OCI-LY1 (cell line): ENCODE data around the gene TLCD1.

ENCODE experiments used
- H2AFZ ChIP-seq: fragments of 200-600 bp; sonication (generic), shearing (Covaris generic); 2 replicates; pipeline ENCODE4 v1.6.0; 2014; ENCODE audit warnings: antibody characterized with exemption, mild to moderate bottlenecking, low read length
- H3F3A ChIP-seq: fragments of 200-600 bp; sonication (generic), shearing (Covaris generic); 2 replicates; pipeline ENCODE4 v1.6.0; 2014; ENCODE audit warnings: mild to moderate bottlenecking, antibody characterized with exemption, low read length, moderate library complexity; ENCODE audit not compliant: insufficient read depth
- H3K27ac ChIP-seq: fragments of 200-600 bp; sonication (generic); 2 replicates; pipeline ENCODE4 v1.5.1; 2014; ENCODE audit warnings: low read length, mixed run types, mild to moderate bottlenecking, low read depth; ENCODE audit not compliant: poor library complexity, severe bottlenecking
- H3K27me3 ChIP-seq: fragments of 200-600 bp; sonication (generic); 2 replicates; pipeline ENCODE4 v1.6.0; 2014; ENCODE audit warnings: antibody characterized with exemption, mild to moderate bottlenecking, low read length, moderate library complexity; ENCODE audit not compliant: insufficient read depth
- H3K36me3 ChIP-seq: fragments of 200-600 bp; sonication (generic); 2 replicates; pipeline ENCODE4 v1.6.1; 2014; ENCODE audit warnings: mild to moderate bottlenecking, antibody characterized with exemption, low read length, moderate library complexity, mixed read lengths; ENCODE audit not compliant: insufficient read depth
- H3K4me1 ChIP-seq: fragments of 200-600 bp; sonication (generic); 2 replicates; pipeline ENCODE4 v1.5.1; 2014; ENCODE audit warnings: mild to moderate bottlenecking, low read length, moderate library complexity; ENCODE audit not compliant: insufficient read depth, severe bottlenecking
- H3K4me2 ChIP-seq: fragments of 200-600 bp; sonication (generic), shearing (Covaris generic); 2 replicates; pipeline ENCODE4 v1.6.1; 2014; ENCODE audit warnings: low read length
- H3K4me3 ChIP-seq: fragments of 200-600 bp; sonication (generic); 2 replicates; pipeline ENCODE4 v1.5.1; 2014; ENCODE audit warnings: low read length, low read depth, mild to moderate bottlenecking, mixed read lengths; ENCODE audit not compliant: poor library complexity, severe bottlenecking
- H3K79me2 ChIP-seq: fragments of 200-600 bp; shearing (Covaris generic); 2 replicates; pipeline ENCODE4 v1.6.1; 2016; ENCODE audit warnings: mixed run types, low read length, mixed read lengths; ENCODE audit not compliant: insufficient read depth
- H3K9ac ChIP-seq: fragments of 200-600 bp; sonication (generic), shearing (Covaris generic); 2 replicates; pipeline ENCODE4 v1.6.1; 2014; ENCODE audit warnings: mild to moderate bottlenecking, low read length, mixed read lengths
- H3K9me2 ChIP-seq: fragments of 200-600 bp; sonication (generic), shearing (Covaris generic); 2 replicates; pipeline ENCODE4 v1.6.1; 2014; ENCODE audit warnings: low read depth, mild to moderate bottlenecking, low read length, mixed read lengths
- H3K9me3 ChIP-seq: fragments of 200-600 bp; shearing (Covaris generic); 2 replicates; pipeline ENCODE4 v1.6.1; 2014; ENCODE audit warnings: low read length, mixed read lengths
- H4K20me1 ChIP-seq: fragments of 200-600 bp; sonication (generic), shearing (Covaris generic); 2 replicates; pipeline ENCODE4 v1.6.0; 2016; ENCODE audit warnings: mild to moderate bottlenecking, low read length; ENCODE audit not compliant: insufficient read depth
- EZH2 ChIP-seq: fragments of 200-600 bp; sonication (generic), shearing (Covaris generic); IDR thresholded peaks from 2 replicates; pipeline ENCODE4 v1.8.0; 2017; ENCODE audit warnings: borderline replicate concordance, mixed run types, mild to moderate bottlenecking, antibody characterized with exemption, low read length, moderate library complexity, mixed read lengths
- TF ChIP-seq, protein P1 (sequence below): fragments of 200-600 bp; sonication (generic), shearing (Covaris generic); IDR thresholded peaks from 2 replicates; pipeline ENCODE4 v1.5.1; 2017; ENCODE audit warnings: mild to moderate bottlenecking, antibody characterized with exemption, low read length, moderate library complexity, mixed read lengths

Gene TLCD1

DNA sequence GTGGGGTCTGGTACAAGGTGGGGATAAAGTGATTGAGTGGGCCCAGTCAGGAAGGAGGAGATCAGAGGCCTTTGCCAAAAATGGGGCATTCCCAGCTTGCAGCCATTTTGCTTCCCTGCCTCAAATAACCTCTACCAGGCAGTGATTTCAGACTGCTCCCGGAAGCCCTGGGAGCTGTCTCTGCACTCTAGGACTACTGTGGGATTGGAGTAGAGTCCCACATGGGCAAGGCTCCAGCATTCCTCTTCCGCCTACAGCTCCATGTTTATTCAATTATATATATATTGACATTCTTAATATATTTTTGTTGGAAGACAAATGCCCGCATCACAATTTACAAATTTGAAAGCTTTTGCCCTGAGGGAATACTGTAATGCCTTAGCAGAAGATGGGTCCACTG, 50.5 kb downstream of the TLCD1 start:
- no peak overlapping the region for H3K27ac ChIP-seq
- no peaks in the 10 kb centered on the region for H3K9me2 ChIP-seq
- H3K4me3 ChIP-seq = no peak overlapping the region
- H3K9me3 ChIP-seq = no peaks in the 10 kb centered on the region
- H3K27me3 ChIP-seq = no peaks in the 10 kb centered on the region
- no peaks in the 10 kb centered on the region for H4K20me1 ChIP-seq
- H3K4me2 ChIP-seq = no peak overlapping the region
- peaks cover 95% of the 10 kb centered on the region for H3K36me3 ChIP-seq
- H3K4me1 ChIP-seq = no peaks in the 10 kb centered on the region
- H2AFZ ChIP-seq = no peak overlapping the region
- no peak overlapping the region for H3K9ac ChIP-seq
- H3F3A ChIP-seq = no peaks in the 10 kb centered on the region
- H3K79me2 ChIP-seq = no peaks in the 10 kb centered on the region
- no peak for TF ChIP-seq EZH2
- TF ChIP-seq, protein P1, sequence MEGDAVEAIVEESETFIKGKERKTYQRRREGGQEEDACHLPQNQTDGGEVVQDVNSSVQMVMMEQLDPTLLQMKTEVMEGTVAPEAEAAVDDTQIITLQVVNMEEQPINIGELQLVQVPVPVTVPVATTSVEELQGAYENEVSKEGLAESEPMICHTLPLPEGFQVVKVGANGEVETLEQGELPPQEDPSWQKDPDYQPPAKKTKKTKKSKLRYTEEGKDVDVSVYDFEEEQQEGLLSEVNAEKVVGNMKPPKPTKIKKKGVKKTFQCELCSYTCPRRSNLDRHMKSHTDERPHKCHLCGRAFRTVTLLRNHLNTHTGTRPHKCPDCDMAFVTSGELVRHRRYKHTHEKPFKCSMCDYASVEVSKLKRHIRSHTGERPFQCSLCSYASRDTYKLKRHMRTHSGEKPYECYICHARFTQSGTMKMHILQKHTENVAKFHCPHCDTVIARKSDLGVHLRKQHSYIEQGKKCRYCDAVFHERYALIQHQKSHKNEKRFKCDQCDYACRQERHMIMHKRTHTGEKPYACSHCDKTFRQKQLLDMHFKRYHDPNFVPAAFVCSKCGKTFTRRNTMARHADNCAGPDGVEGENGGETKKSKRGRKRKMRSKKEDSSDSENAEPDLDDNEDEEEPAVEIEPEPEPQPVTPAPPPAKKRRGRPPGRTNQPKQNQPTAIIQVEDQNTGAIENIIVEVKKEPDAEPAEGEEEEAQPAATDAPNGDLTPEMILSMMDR = no peak
